Neural cell (in vitro differentiated cells): ENCODE results near the gene NELL2. TPM values are rescaled to one million over a fixed set of nuclear protein-coding genes. Genes with fewer than 3 reads are reported as not detected.

Experiments
- H2AFZ ChIP-seq: fragments of 200-600, 300-800 bp; sonication (generic), shearing (Covaris generic); 2 replicates; pipeline ENCODE4 v1.6.0; 2014; ENCODE audit warnings: low read depth, mild to moderate bottlenecking, antibody characterized with exemption, low read length, moderate library complexity
- H3F3A ChIP-seq: fragments of 200-600 bp; shearing (Covaris generic); 2 replicates; pipeline ENCODE4 v1.6.1; 2016; ENCODE audit warnings: mild to moderate bottlenecking, moderate library complexity, mixed read lengths, antibody characterized with exemption, low read length; ENCODE audit not compliant: insufficient read depth, poor library complexity, severe bottlenecking
- H3K27ac ChIP-seq: fragments of 200-600, 300-800 bp; sonication (generic), shearing (Covaris generic); 2 replicates; pipeline ENCODE4 v1.5.1; 2014; ENCODE audit warnings: mild to moderate bottlenecking, low read length, moderate library complexity
- H3K27me3 ChIP-seq: fragments of 300-800, 200-600 bp; sonication (generic), shearing (Covaris generic); 2 replicates; pipeline ENCODE4 v1.6.0; 2014; ENCODE audit warnings: mild to moderate bottlenecking, low read depth, low read length, moderate library complexity; ENCODE audit not compliant: insufficient read depth
- H3K36me3 ChIP-seq: fragments of 300-800, 200-600 bp; sonication (generic), shearing (Covaris generic); 2 replicates; pipeline ENCODE4 v1.5.1; 2014; ENCODE audit warnings: mild to moderate bottlenecking, antibody characterized with exemption, low read length, moderate library complexity; ENCODE audit not compliant: insufficient read depth
- H3K4me2 ChIP-seq: fragments of 300-800, 200-600 bp; sonication (generic), shearing (Covaris generic); 2 replicates; pipeline ENCODE4 v1.6.0; 2014; ENCODE audit warnings: mild to moderate bottlenecking, low read length
- H3K4me3 ChIP-seq: fragments of 300-800, 200-600 bp; sonication (generic), shearing (Covaris generic); 2 replicates; pipeline ENCODE4 v1.5.1; 2014; ENCODE audit warnings: mild to moderate bottlenecking, low read length, moderate library complexity
- H3K79me2 ChIP-seq: fragments of 200-600 bp; shearing (Covaris generic); replicated peaks from 2 replicates; pipeline ENCODE4 v1.6.0; 2014; ENCODE audit warnings: mild to moderate bottlenecking, low read length, moderate library complexity; ENCODE audit not compliant: insufficient read depth
- H3K9ac ChIP-seq: fragments of 300-800, 200-600 bp; sonication (generic), shearing (Covaris generic); 2 replicates; pipeline ENCODE4 v1.6.1; 2016; ENCODE audit warnings: mild to moderate bottlenecking, low read length, mixed read lengths
- H3K9me2 ChIP-seq: fragments of 200-600 bp; shearing (Covaris generic); 2 replicates; pipeline ENCODE4 v1.6.1; 2016; ENCODE audit warnings: mild to moderate bottlenecking, low read length, mixed read lengths; ENCODE audit not compliant: insufficient read depth
- H3K9me3 ChIP-seq: fragments of 200-600, 300-800 bp; sonication (generic), shearing (Covaris generic); 2 replicates; pipeline ENCODE4 v1.6.1; 2016; ENCODE audit warnings: mild to moderate bottlenecking, mixed run types, low read length, moderate library complexity, mixed read lengths
- H4K20me1 ChIP-seq: fragments of 200-600 bp; shearing (Covaris generic); 2 replicates; pipeline ENCODE4 v1.6.1; 2016; ENCODE audit warnings: mild to moderate bottlenecking, mixed run types; ENCODE audit not compliant: insufficient read depth
- EP300 ChIP-seq: fragments of 450-650 bp; conservative IDR thresholded peaks from 2 replicates; pipeline ENCODE4 v1.6.1; 2014; ENCODE audit warnings: antibody characterized with exemption, mild to moderate bottlenecking, moderate library complexity; ENCODE audit not compliant: poor library complexity, severe bottlenecking
- EZH2 ChIP-seq: fragments of 200-600, 300-800 bp; shearing (Covaris generic), sonication (generic); IDR thresholded peaks from 2 replicates; pipeline ENCODE4 v1.6.1; 2014; ENCODE audit warnings: antibody characterized with exemption, low read length, borderline replicate concordance, mild to moderate bottlenecking; ENCODE audit not compliant: insufficient read depth, poor library complexity, severe bottlenecking
- MXI1 ChIP-seq: fragments of 450-650 bp; conservative IDR thresholded peaks from 2 replicates; pipeline ENCODE4 v1.6.1; 2014; ENCODE audit warnings: antibody characterized with exemption, mild to moderate bottlenecking; ENCODE audit not compliant: poor library complexity, severe bottlenecking
- POLR2AphosphoS5 ChIP-seq: IDR thresholded peaks from 2 replicates; pipeline ENCODE4 v1.6.1; 2012
- RAD21 ChIP-seq: fragments of 450-650 bp; conservative IDR thresholded peaks from 2 replicates; pipeline ENCODE4 v1.6.1; 2014; ENCODE audit warnings: antibody characterized with exemption, mild to moderate bottlenecking, moderate library complexity
- REST ChIP-seq: IDR thresholded peaks from 2 replicates; pipeline ENCODE4 v1.6.1; 2012; ENCODE audit warnings: borderline replicate concordance
- SMC3 ChIP-seq: fragments of 450-650 bp; conservative IDR thresholded peaks from 2 replicates; pipeline ENCODE4 v1.6.1; 2014; ENCODE audit warnings: antibody characterized with exemption, mild to moderate bottlenecking, moderate library complexity; ENCODE audit not compliant: poor library complexity
- TAF1 ChIP-seq: IDR thresholded peaks from 2 replicates; pipeline ENCODE4 v1.6.1; 2012; ENCODE audit warnings: low read depth
- polyA plus RNA-seq: library from polyadenylated mRNA; depleted of rRNA; stranded (reverse); fragments of >200 nt; gene quantifications from 2 replicates; pipeline ENCODE4 v1.2.3, GENCODE V29; 2014
- TF ChIP-seq, protein P1 (sequence below): fragments of 450-650 bp; IDR thresholded peaks from 2 replicates; pipeline ENCODE4 v1.5.1; 2014; ENCODE audit warnings: antibody characterized with exemption, mild to moderate bottlenecking, moderate library complexity; ENCODE audit not compliant: poor library complexity, severe bottlenecking

Gene NELL2
- polyA plus RNA-seq, 1 donor from 2014 or later = 41.8 TPM

GRCh38 chr12:44640427-44641190 lies 235.5 kb downstream of the NELL2 start:
- Histone ChIP-seq H3K27ac (peak overlapping the region; percentile 20), H3K4me2 (peak overlapping the region; percentile 5), H3K36me3 (no peaks in the 10 kb centered on the region), H4K20me1 (no peaks in the 10 kb centered on the region), H2AFZ (no peak overlapping the region), H3F3A (no peaks in the 10 kb centered on the region), H3K9ac (no peak overlapping the region), H3K9me2 (no peaks in the 10 kb centered on the region), H3K4me3 (peak overlapping the region; percentile 17), H3K9me3 (no peaks in the 10 kb centered on the region), H3K79me2 (no peaks in the 10 kb centered on the region), H3K27me3 (no peaks in the 10 kb centered on the region)
- TF ChIP-seq SMC3 (no peak), EZH2 (no peak), MXI1 (no peak), REST (no peak), TAF1 (no peak), POLR2AphosphoS5 (no peak), RAD21 (no peak), EP300 (no peak)
- TF ChIP-seq, protein P1, sequence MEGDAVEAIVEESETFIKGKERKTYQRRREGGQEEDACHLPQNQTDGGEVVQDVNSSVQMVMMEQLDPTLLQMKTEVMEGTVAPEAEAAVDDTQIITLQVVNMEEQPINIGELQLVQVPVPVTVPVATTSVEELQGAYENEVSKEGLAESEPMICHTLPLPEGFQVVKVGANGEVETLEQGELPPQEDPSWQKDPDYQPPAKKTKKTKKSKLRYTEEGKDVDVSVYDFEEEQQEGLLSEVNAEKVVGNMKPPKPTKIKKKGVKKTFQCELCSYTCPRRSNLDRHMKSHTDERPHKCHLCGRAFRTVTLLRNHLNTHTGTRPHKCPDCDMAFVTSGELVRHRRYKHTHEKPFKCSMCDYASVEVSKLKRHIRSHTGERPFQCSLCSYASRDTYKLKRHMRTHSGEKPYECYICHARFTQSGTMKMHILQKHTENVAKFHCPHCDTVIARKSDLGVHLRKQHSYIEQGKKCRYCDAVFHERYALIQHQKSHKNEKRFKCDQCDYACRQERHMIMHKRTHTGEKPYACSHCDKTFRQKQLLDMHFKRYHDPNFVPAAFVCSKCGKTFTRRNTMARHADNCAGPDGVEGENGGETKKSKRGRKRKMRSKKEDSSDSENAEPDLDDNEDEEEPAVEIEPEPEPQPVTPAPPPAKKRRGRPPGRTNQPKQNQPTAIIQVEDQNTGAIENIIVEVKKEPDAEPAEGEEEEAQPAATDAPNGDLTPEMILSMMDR = no peak

DNA sequence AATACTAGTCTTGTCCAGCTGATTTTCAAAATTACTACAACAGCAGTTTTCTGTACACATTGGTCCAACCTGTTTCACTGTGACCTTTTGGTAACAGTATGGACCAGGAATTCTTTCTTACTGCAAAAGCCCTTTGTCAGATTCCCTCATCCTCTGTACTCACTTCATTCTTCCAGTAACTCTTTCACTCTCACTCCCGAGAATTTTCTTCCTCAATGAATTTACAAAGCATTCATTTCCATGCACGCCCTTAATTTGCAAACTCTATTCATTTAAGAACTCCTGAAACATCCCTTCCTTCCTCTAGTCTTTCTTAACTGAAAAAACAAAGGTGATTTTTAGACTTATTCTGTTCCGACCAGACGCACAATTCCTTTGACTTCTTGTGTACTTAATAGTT lies 238.2 kb downstream of the NELL2 start:
- no peaks in the 10 kb centered on the region for H4K20me1 ChIP-seq
- H3K27me3 ChIP-seq = no peaks in the 10 kb centered on the region
- no peak for TF ChIP-seq RAD21
- TF ChIP-seq SMC3 = no peak
- TF ChIP-seq EP300 = no peak
- TF ChIP-seq, protein P1 = no peak
- no peak for TF ChIP-seq TAF1
- no peak for TF ChIP-seq EZH2
- no peak for TF ChIP-seq REST
- TF ChIP-seq MXI1 = no peak
- no peak for TF ChIP-seq POLR2AphosphoS5
- H3K9me3 ChIP-seq = no peaks in the 10 kb centered on the region
- no peak overlapping the region for H3K27ac ChIP-seq
- H3K79me2 ChIP-seq = no peaks in the 10 kb centered on the region
- no peaks in the 10 kb centered on the region for H3K36me3 ChIP-seq
- H3K9ac ChIP-seq = no peak overlapping the region
- no peaks in the 10 kb centered on the region for H3K9me2 ChIP-seq
- no peak overlapping the region for H3K4me3 ChIP-seq
- H2AFZ ChIP-seq = no peak overlapping the region
- no peaks in the 10 kb centered on the region for H3F3A ChIP-seq
- no peak overlapping the region for H3K4me2 ChIP-seq
